ENCODE data around the gene RAPGEF3.

Gene RAPGEF3

GRCh38 chr12:47801170-47801903 lies 42.7 kb upstream of the RAPGEF3 start:
- Histone ChIP-seq H3K9me3 (ENCODE audit: control insufficient read depth, insufficient read depth, low read depth, low read length) (no peaks in the 10 kb centered on the region), H3K27ac (ENCODE audit: extremely low read depth, low read depth, low read length) (no peak overlapping the region), H3K4me3 (ENCODE audit: low read depth, low read length) (no peak overlapping the region), H3K4me1 (ENCODE audit: control insufficient read depth, insufficient read depth, low read length) (no peaks in the 10 kb centered on the region), H3K36me3 (ENCODE audit: control insufficient read depth in 2 of 2, insufficient read depth in 1 of 2, low read length in 2 of 2) (peaks cover 0 to 47% of the 10 kb centered on the region in 2 experiments; a peak in 2 of 3 replicates)
- TF ChIP-seq ZNF202 (tag by site-specific recombination; IDR thresholded peaks at IDR 0.05; ENCODE audit: borderline replicate concordance): no peak
- TF ChIP-seq, protein P1, sequence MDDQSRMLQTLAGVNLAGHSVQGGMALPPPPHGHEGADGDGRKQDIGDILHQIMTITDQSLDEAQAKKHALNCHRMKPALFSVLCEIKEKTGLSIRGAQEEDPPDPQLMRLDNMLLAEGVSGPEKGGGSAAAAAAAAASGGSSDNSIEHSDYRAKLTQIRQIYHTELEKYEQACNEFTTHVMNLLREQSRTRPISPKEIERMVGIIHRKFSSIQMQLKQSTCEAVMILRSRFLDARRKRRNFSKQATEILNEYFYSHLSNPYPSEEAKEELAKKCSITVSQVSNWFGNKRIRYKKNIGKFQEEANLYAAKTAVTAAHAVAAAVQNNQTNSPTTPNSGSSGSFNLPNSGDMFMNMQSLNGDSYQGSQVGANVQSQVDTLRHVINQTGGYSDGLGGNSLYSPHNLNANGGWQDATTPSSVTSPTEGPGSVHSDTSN (CRISPR knock-in tag; IDR thresholded peaks at IDR 0.05): no peak
- no peak for TF ChIP-seq ZNF26 (tag by site-specific recombination; IDR thresholded peaks at IDR 0.05)
- TF ChIP-seq WT1 (tag by site-specific recombination; IDR thresholded peaks at IDR 0.05): no peak
- CTCF ChIA-PET: interaction anchor here (0.6 to 14.1 kb wide), 13 partner anchors 12 to 134 kb away, joined by 3 to 234 read pairs (median 3); no protein-coding TSS in a partner anchor
- POLR2A ChIA-PET: interaction anchor here (0.7 to 1.3 kb wide), 2 partner anchors 11 to 12 kb away, joined by 3 read pairs; no protein-coding TSS in a partner anchor

DNA sequence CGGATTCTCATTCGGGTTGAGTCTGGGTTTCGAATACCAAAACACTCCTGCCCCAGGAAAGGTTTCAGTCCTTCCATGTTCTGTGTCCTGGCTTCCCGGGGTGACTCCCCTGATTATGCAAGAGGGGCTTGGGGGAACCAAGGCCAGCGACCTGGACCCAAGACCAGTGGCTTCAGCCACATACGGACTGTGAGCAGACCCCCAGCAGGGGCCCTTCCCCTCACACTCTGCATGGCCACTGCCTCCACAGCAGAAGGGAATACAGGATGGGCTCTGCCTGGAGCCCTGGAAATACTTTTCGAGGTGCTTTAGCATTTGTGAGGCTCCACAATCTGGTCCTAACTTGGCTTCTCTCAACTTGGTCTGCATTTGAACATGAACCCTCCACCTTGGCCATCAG lies 41.9 kb upstream of the RAPGEF3 start:
- no peak for TF ChIP-seq ZSCAN30 (tag by site-specific recombination; IDR thresholded peaks at IDR 0.05)
- TF ChIP-seq ZNF626 (tag by site-specific recombination; IDR thresholded peaks at IDR 0.05): no peak
- no peak for TF ChIP-seq ZNF530 (tag by site-specific recombination; IDR thresholded peaks at IDR 0.05; ENCODE audit: low read depth)
- no peak for TF ChIP-seq ZNF366 (tag by site-specific recombination; conservative IDR thresholded peaks at IDR 0.05)
- no peak for TF ChIP-seq ZNF114 (tag by site-specific recombination; IDR thresholded peaks at IDR 0.05)
- TF ChIP-seq, protein P2, sequence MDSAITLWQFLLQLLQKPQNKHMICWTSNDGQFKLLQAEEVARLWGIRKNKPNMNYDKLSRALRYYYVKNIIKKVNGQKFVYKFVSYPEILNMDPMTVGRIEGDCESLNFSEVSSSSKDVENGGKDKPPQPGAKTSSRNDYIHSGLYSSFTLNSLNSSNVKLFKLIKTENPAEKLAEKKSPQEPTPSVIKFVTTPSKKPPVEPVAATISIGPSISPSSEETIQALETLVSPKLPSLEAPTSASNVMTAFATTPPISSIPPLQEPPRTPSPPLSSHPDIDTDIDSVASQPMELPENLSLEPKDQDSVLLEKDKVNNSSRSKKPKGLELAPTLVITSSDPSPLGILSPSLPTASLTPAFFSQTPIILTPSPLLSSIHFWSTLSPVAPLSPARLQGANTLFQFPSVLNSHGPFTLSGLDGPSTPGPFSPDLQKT (IDR thresholded peaks at IDR 0.05; ENCODE audit: borderline replicate concordance, low read depth, low read length): no peak
- TF ChIP-seq ZNF146 (tag by site-specific recombination; IDR thresholded peaks at IDR 0.05): no peak
- no peak for TF ChIP-seq ZNF544 (tag by site-specific recombination; IDR thresholded peaks at IDR 0.05)
- TF ChIP-seq, protein P3, sequence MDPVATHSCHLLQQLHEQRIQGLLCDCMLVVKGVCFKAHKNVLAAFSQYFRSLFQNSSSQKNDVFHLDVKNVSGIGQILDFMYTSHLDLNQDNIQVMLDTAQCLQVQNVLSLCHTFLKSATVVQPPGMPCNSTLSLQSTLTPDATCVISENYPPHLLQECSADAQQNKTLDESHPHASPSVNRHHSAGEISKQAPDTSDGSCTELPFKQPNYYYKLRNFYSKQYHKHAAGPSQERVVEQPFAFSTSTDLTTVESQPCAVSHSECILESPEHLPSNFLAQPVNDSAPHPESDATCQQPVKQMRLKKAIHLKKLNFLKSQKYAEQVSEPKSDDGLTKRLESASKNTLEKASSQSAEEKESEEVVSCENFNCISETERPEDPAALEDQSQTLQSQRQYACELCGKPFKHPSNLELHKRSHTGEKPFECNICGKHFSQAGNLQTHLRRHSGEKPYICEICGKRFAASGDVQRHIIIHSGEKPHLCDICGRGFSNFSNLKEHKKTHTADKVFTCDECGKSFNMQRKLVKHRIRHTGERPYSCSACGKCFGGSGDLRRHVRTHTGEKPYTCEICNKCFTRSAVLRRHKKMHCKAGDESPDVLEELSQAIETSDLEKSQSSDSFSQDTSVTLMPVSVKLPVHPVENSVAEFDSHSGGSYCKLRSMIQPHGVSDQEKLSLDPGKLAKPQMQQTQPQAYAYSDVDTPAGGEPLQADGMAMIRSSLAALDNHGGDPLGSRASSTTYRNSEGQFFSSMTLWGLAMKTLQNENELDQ (tag by site-specific recombination; IDR thresholded peaks at IDR 0.05; ENCODE audit: low read depth): no peak
- TF ChIP-seq ZNF23 (tag by site-specific recombination; IDR thresholded peaks at IDR 0.05; ENCODE audit: borderline replicate concordance): no peak
- TF ChIP-seq ZBTB7A (tag by site-specific recombination; IDR thresholded peaks at IDR 0.05; ENCODE audit: low read depth): no peak
- ChIA-PET CTCF (interaction anchor here (0.9 to 14.1 kb wide), 3 partner anchors 19 to 59 kb away, joined by 3 to 234 read pairs (median 7); no protein-coding TSS in a partner anchor), POLR2A (no interaction called here)
- Histone ChIP-seq H3K4me1 (ENCODE audit: control insufficient read depth, insufficient read depth, low read length) (no peaks in the 10 kb centered on the region), H3K4me3 (ENCODE audit: low read depth, low read length) (no peak overlapping the region), H3K27ac (ENCODE audit: extremely low read depth, low read depth, low read length) (no peak overlapping the region), H3K9me3 (ENCODE audit: control insufficient read depth, insufficient read depth, low read depth, low read length) (no peaks in the 10 kb centered on the region), H3K36me3 (ENCODE audit: control insufficient read depth in 2 of 2, insufficient read depth in 1 of 2, low read length in 2 of 2) (peaks cover 0 to 50% of the 10 kb centered on the region in 2 experiments; a peak in 2 of 3 replicates)
